GM19240 (cell line): Measurements from ENCODE around the gene METTL27.
"Not testable (repeated sequence)": the region's sequence is repeated elsewhere in the genome, so short reads cannot be mapped to it uniquely, and the experiment has no call there.

Experiments
- DNase-seq: peaks from one replicate; pipeline ENCODE4 v3.0.0; 2011; ENCODE audit warnings: low spot score; ENCODE audit not compliant: insufficient read length

METTL27 gene

GRCh38 chr7:73839290-73839689 is 3.0 kb downstream of the METTL27 start:
- no peak for DNase-seq

DNA sequence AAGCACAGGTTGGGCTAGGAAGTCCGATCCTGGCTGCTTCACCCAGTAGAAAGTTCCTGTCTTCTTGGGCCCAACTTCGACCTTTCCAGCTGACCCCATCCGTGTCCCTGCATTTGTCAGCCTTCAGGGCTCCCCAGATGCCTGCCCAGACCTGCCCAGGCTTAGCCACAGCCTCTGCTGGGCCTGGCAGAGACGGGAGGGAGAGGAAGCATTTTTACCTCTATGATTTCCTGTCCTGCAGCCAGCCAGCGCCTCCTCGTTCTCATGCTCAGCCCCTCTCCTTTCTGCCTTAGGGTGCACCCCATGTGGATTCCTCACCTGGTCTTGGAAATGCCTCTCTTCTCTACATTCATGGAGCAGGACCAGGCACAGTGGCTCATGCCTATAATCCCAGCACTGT is 3.7 kb downstream of the METTL27 start:
- DNase-seq: no peak

- not testable (repeated sequence) for DNase-seq
These were observed 5.1 kb downstream of the METTL27 start for GRCh38 chr7:73837167-73837566.

- no peak for DNase-seq
These were observed 7.6 kb downstream of the METTL27 start for GRCh38 chr7:73834626-73835191.

GRCh38 chr7:73833251-73833919 is 8.9 kb downstream of the METTL27 start:
- no peak for DNase-seq

DNA sequence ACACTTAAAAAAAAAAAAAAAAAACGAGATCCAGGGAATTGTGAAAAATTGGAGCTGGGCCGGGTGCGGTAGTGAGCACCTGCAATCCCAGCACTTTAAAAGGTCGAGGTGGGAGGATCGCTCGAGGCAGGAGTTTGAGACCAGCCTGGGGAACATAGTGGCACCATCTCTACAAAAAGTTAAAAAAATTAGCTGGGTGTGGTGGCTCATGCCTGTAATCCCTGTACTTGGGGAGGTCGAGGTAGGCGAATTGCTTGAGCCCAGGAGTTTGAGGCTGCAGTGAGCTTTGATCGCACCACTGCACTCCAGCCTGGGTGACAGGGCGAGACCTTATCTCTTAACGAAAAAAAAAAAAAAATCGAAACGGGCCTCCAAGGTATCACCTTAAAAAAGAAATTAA is 9.5 kb downstream of the METTL27 start:
- no peak for DNase-seq

GRCh38 chr7:73831834-73832651 is 10.3 kb downstream of the METTL27 start:
- no peak for DNase-seq

- no peak for DNase-seq
These were observed 10.8 kb downstream of the METTL27 start for GRCh38 chr7:73831584-73831833.

DNA sequence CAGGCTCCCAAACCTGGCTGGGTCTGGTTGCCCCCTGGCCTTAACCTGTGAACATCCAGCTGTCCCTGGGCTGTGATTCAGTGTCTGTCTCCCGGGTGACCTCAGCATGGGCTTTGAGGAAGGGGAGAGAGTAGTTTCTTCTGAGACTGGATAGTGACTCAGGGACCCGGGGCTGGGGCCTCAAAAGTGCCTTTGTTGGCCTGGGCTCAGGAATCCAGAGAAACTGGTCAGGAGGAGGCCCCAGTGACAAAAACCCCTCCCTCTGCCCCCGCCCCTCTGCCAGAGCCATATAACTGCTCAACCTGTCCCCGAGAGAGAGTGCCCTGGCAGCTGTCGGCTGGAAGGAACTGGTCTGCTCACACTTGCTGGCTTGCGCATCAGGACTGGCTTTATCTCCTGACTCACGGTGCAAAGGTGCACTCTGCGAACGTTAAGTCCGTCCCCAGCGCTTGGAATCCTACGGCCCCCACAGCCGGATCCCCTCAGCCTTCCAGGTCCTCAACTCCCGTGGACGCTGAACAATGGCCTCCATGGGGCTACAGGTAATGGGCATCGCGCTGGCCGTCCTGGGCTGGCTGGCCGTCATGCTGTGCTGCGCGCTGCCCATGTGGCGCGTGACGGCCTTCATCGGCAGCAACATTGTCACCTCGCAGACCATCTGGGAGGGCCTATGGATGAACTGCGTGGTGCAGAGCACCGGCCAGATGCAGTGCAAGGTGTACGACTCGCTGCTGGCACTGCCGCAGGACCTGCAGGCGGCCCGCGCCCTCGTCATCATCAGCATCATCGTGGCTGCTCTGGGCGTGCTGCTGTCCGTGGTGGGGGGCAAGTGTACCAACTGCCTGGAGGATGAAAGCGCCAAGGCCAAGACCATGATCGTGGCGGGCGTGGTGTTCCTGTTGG is 11.4 kb downstream of the METTL27 start, which contains the start of gene CLDN4:
CLDN4 (plus strand) TSS at position 316 of the 903 bp plus-strand sequence; CDS start at position 522, 206 bp downstream.
- DNase-seq: no peak

DNA sequence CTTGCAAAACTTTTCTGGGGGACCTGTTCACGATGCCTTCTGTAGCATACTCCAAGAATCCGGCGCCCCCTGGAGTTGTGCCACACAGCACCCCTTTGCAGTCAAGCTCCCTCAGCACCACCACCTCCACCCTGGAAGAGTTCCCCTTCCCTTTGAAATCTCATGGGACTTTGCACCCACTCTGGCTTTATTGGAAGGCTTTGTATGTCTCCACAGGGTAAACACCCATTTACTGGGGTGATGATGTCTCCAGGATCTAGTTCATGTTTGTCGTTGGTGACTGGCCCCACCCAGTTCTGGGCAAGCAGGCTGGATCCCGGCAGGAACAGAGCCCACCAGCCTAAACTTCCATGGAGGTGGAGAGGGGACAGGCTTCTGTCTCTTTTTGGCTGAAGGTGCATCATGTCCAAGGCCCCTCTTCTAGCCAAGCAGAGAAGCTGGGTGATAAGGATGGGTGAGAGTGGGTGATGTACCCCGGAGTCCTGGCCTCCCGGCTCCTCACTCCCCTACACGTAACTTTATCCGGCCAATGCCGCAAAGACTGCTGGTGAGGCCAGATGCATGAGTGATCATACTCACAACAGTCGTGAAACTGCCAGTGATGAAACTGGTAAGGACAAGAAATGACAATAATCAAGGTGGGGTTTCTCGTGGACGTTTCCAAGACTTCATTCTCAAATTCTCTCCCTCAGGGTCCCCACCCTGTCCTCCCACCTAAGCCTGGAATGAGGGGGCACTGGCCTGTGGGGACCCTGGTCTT is 12.2 kb downstream of the METTL27 start:
- no peak for DNase-seq

- DNase-seq: no peak
These were observed 12.8 kb downstream of the METTL27 start for GRCh38 chr7:73829505-73829904.

- no peak for DNase-seq
These were observed 13.3 kb downstream of the METTL27 start for GRCh38 chr7:73828972-73829371.

DNA sequence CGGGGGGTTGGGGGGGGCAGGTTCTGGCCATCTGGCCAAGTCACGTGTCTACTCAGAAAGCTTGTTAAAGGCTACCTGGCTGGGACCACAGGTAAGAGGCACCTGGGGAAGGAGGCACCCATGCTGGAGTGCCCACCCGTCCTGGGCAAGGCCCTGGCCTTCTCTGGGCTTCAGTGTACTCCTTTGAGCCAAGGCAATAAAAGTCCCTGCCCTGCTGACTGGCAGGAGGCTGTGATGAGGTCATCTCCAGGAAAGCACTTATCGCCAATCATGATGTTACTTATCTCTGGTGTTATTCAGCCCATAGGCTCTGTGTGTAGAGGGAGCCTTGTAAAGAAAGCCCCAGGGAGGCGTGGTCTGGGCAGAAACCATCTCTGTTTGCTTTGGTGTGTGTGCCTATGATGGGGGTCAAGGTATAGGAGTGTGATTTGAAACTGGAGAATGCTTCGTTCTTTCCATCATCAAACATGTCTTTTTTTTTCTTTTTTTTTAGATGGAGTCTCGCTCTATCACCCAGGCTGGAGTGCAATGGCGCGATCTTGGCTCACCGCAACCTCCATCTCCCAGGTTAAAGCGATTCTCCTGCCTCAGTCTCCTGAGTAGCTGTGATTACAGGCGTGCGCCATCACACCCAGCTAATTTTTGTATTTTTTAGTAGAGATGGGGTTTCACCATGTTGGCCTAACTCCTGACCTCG is 14.1 kb downstream of the METTL27 start:
- no peak for DNase-seq

- DNase-seq: no peak
These were observed 14.7 kb downstream of the METTL27 start for GRCh38 chr7:73827567-73828106.

- no peak for DNase-seq
These were observed 17.3 kb downstream of the METTL27 start for GRCh38 chr7:73824986-73825385.

- no peak for DNase-seq
These were observed 18.3 kb downstream of the METTL27 start for GRCh38 chr7:73823873-73824592.

DNA sequence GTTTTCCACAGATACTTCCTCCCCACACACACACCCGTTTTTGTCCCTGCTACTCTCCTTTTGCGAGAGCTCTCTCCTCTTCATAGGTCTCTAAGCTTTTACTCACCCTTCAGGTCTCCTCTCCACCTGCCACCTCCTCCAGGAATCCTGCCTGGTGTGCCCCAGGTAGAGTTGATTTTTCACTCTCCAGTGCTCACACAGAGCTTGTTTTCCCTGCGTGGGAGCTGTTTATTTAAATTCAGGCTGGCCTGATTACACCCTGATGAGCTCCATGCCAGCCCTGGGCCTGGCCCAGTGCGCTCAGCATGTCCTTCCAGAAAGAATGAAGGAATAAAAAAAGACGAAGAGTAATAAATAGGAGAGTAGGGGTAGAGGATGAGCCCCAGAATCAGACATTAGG is 19.1 kb downstream of the METTL27 start:
- no peak for DNase-seq

DNA sequence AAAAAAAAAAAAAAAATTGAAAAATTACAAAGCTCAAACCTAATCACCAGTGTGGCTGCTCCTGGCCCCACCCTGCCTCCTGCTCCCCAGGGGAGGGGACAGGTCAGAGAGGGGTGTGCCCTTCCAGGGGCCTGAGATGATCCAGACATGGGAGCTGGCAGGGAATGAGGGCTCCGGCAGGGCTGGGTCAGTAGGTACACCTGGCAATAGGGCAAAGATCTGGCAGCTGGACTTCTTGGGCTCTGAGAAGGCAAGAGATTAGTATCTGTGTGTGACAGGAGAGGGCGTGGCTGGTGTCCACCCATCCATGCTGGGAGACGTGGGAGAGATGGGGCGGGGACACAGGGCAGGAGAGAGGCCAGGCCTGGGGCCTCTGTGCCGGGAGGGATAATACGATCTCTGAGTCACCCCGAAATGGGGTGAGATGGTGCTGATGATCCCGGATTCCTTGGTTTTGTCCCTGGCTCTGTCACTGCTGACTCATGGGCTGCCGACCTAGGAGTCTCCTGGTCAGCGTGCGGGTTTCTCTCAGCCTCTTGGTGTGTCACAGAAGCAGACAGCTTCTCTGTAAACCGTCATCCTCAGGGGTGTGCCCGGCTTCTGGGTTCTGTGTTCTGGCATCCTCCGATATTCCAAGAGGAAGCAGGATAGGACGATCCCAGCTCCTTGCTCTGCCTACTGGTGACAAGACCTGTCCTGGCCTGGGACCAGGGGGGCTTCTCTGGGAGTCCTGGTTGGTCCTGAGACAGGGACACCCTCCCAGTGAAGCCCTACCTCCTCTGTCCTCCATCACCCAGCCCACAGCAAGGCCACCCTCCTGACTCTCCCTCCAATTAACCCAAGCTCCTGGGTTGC is 19.8 kb downstream of the METTL27 start:
- DNase-seq: no peak
